NCI-H226 (cell line): Measurements from ENCODE around the gene TMEM232.

Source experiments
- DNase-seq: peaks from one replicate; pipeline ENCODE4 v3.0.0-alpha.2; 2015

Gene TMEM232

GRCh38 chr5:110383231-110383630 is 343.2 kb downstream of the TMEM232 start:
- DNase-seq = no peak

- peak; percentile 71 for DNase-seq
These were observed 348.5 kb downstream of the TMEM232 start for GRCh38 chr5:110377943-110378342.

- peak; percentile 55 for DNase-seq
These were observed 349.1 kb downstream of the TMEM232 start for GRCh38 chr5:110377361-110377760.

- no peak for DNase-seq
These were observed 350.1 kb downstream of the TMEM232 start for GRCh38 chr5:110376281-110376951.

DNA sequence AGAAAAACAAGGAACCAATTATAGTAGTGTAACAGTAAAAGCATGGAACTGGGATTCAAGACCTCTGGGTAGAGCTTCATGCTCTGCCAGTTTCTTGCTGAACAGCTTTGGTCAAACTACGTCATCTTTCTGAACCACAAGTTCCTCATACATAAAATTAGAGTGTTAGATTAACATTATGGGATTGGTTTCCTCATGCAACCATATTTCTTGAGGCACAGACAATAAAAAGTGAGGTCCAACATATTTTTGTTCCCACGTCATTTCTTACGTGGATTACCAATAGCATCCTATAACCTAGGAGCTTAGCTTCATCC is 354.8 kb downstream of the TMEM232 start:
- DNase-seq = no peak

- DNase-seq = no peak
These were observed 355.3 kb downstream of the TMEM232 start for GRCh38 chr5:110371011-110371724.
